ENCODE data around the gene FFAR4. TPM values are rescaled to one million over a fixed set of nuclear protein-coding genes. Genes with fewer than 3 reads are reported as not detected.

FFAR4 gene
- total and polyA plus RNA-seq, 2 donors (not counting 1 experiment from before 2014, with no cell fraction given), result not detected

DNA sequence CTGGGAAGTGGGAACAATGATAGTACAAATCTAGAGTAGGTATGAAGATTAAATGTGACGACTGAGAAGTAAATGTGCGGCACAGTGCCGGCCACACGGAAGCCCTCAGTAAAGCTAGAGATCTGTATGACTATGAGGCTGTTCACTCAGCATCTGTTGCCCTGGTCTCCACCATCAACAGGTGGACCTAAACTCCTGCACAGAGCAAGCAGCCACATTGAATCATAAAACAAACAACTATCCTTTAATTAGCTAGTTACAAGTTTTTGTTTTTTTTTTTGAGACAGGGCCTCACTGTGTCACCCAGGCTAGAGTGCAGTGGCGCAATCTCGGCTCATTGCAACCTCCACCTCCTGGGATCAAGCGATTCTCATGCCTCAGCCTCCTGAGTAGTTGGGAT lies 18.0 kb downstream of the FFAR4 start:
- peaks cover 3% of the 10 kb centered on the region for H3K27me3 ChIP-seq (ENCODE audit: control insufficient read depth, insufficient read depth, low read length)
- H2AFZ ChIP-seq (ENCODE audit: low read length), result no peak overlapping the region
- no peak overlapping the region for H3K27ac ChIP-seq (ENCODE audit: insufficient read depth, low read length)
- no peaks in the 10 kb centered on the region for H4K20me1 ChIP-seq (ENCODE audit: control insufficient read depth, extremely low read depth, insufficient read depth, low read length)
- H3K4me1 ChIP-seq (ENCODE audit: control insufficient read depth, extremely low read depth, insufficient read depth, low read length), result no peaks in the 10 kb centered on the region
- H3K4me2 ChIP-seq (ENCODE audit: extremely low read depth, insufficient read depth, low read length), result no peak overlapping the region
- H3K9me3 ChIP-seq (ENCODE audit: control insufficient read depth, insufficient read depth, low read depth, low read length), result no peaks in the 10 kb centered on the region
- no peak overlapping the region for H3K9ac ChIP-seq (ENCODE audit: insufficient read depth, low read length)
- no peak for DNase-seq (ENCODE audit: low read depth in 2 of 2)
- H3K4me3 ChIP-seq (replicated peaks in 1 of 4; ENCODE audit: control extremely low read depth in 1 of 4, insufficient read depth in 1 of 4, low read depth in 3 of 4, low read length in 4 of 4), result no peak overlapping the region
- H3K36me3 ChIP-seq (ENCODE audit: control insufficient read depth, insufficient read depth, low read length), result no peaks in the 10 kb centered on the region
- no peaks in the 10 kb centered on the region for H3K79me2 ChIP-seq (ENCODE audit: control insufficient read depth, insufficient read depth, low read length)
- TF ChIP-seq EZH2 (IDR thresholded peaks at IDR 0.05; ENCODE audit: low read length, missing control alignments), result no peak
- TF ChIP-seq, protein P1, sequence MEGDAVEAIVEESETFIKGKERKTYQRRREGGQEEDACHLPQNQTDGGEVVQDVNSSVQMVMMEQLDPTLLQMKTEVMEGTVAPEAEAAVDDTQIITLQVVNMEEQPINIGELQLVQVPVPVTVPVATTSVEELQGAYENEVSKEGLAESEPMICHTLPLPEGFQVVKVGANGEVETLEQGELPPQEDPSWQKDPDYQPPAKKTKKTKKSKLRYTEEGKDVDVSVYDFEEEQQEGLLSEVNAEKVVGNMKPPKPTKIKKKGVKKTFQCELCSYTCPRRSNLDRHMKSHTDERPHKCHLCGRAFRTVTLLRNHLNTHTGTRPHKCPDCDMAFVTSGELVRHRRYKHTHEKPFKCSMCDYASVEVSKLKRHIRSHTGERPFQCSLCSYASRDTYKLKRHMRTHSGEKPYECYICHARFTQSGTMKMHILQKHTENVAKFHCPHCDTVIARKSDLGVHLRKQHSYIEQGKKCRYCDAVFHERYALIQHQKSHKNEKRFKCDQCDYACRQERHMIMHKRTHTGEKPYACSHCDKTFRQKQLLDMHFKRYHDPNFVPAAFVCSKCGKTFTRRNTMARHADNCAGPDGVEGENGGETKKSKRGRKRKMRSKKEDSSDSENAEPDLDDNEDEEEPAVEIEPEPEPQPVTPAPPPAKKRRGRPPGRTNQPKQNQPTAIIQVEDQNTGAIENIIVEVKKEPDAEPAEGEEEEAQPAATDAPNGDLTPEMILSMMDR (conservative IDR thresholded peaks at IDR 0.05 in 1 of 2, IDR thresholded peaks at IDR 0.05 in 1 of 2; ENCODE audit: low read depth in 1 of 2, low read length in 2 of 2), result no peak

DNA sequence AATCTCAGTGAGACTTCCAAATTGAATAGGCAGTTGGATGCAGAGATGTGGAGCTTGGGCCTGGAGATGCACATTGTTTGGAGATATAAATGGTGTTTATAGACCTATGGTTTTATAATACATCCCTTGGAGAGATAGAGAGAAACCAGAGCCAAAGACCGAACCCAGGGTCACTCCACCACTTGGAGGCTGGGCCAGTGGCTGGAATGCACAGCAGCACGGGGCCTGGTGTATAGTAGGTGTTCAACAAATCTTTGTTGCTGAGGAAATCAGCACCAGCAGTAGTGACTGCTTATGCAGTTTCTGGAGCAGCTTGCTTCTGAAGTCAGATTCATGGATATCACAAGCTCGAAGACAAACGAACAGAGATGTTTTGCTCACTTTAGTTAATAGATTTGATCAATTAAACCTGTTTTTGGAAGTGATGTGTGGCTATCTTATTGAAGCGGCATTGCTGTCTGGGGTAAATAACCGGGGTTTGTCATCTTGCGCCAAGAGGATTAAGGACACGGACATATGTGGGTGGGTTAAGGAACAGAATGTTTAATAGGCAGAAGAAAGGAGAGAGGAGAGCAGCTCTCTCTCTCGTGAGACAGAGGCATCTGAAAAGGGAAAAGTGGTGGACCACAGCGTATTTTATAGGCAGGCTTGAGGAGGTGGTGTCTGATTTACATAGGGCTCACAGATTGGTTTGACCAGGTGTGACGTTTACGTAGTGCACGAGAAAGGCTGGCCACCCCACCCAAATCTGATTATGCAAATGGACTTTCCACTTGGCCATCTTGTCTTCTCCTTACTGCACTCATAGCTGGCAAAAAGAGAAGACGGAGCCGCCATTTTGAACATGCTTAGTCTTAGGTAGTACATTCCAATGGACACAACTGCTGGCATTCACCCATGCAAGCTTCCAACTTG lies 23.4 kb downstream of the FFAR4 start:
- no peaks in the 10 kb centered on the region for H3K79me2 ChIP-seq (ENCODE audit: control insufficient read depth, insufficient read depth, low read length)
- H3K27me3 ChIP-seq (ENCODE audit: control insufficient read depth, insufficient read depth, low read length), result peaks cover 3% of the 10 kb centered on the region
- TF ChIP-seq, protein P1 (conservative IDR thresholded peaks at IDR 0.05 in 1 of 2, IDR thresholded peaks at IDR 0.05 in 1 of 2; ENCODE audit: low read depth in 1 of 2, low read length in 2 of 2), result no peak
- TF ChIP-seq EZH2 (IDR thresholded peaks at IDR 0.05; ENCODE audit: low read length, missing control alignments), result no peak
- no peak overlapping the region for H3K4me3 ChIP-seq (replicated peaks in 1 of 4; ENCODE audit: control extremely low read depth in 1 of 4, insufficient read depth in 1 of 4, low read depth in 3 of 4, low read length in 4 of 4)
- H3K9ac ChIP-seq (ENCODE audit: insufficient read depth, low read length), result no peak overlapping the region
- DNase-seq (ENCODE audit: low read depth in 2 of 2), result no peak
- no peak overlapping the region for H2AFZ ChIP-seq (ENCODE audit: low read length)
- H3K36me3 ChIP-seq (ENCODE audit: control insufficient read depth, insufficient read depth, low read length), result no peaks in the 10 kb centered on the region
- H3K27ac ChIP-seq (ENCODE audit: insufficient read depth, low read length), result no peak overlapping the region
- H3K4me2 ChIP-seq (ENCODE audit: extremely low read depth, insufficient read depth, low read length), result no peak overlapping the region
- H3K9me3 ChIP-seq (ENCODE audit: control insufficient read depth, insufficient read depth, low read depth, low read length), result no peaks in the 10 kb centered on the region
- no peaks in the 10 kb centered on the region for H4K20me1 ChIP-seq (ENCODE audit: control insufficient read depth, extremely low read depth, insufficient read depth, low read length)
- H3K4me1 ChIP-seq (ENCODE audit: control insufficient read depth, extremely low read depth, insufficient read depth, low read length), result no peaks in the 10 kb centered on the region

DNA sequence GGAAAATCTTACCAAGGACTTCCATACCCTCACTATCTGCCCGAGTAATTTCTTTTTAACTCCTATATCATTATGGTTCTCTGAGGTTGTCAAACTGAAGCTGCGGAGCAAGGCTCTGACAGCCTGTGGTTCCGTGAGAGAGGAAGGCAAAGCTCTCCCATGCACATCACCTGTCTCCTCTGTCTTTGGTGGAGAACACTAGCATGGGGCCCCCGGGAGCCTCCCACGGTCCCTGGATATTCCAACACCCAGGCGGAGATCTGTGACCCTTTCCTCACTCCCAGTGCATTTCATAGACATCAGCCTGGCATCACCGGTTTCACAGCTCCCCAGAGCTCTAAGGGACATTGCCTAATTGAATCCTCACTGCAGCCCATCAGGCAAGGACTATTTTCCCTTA lies 24.2 kb downstream of the FFAR4 start:
- H2AFZ ChIP-seq (ENCODE audit: low read length), result no peak overlapping the region
- TF ChIP-seq, protein P1 (conservative IDR thresholded peaks at IDR 0.05 in 1 of 2, IDR thresholded peaks at IDR 0.05 in 1 of 2; ENCODE audit: low read depth in 1 of 2, low read length in 2 of 2), result no peak
- no peak for TF ChIP-seq EZH2 (IDR thresholded peaks at IDR 0.05; ENCODE audit: low read length, missing control alignments)
- H3K27ac ChIP-seq (ENCODE audit: insufficient read depth, low read length), result no peak overlapping the region
- H3K9ac ChIP-seq (ENCODE audit: insufficient read depth, low read length), result no peak overlapping the region
- no peak overlapping the region for H3K4me2 ChIP-seq (ENCODE audit: extremely low read depth, insufficient read depth, low read length)
- no peaks in the 10 kb centered on the region for H3K79me2 ChIP-seq (ENCODE audit: control insufficient read depth, insufficient read depth, low read length)
- peaks cover 3% of the 10 kb centered on the region for H3K27me3 ChIP-seq (ENCODE audit: control insufficient read depth, insufficient read depth, low read length)
- no peaks in the 10 kb centered on the region for H4K20me1 ChIP-seq (ENCODE audit: control insufficient read depth, extremely low read depth, insufficient read depth, low read length)
- H3K4me1 ChIP-seq (ENCODE audit: control insufficient read depth, extremely low read depth, insufficient read depth, low read length), result no peaks in the 10 kb centered on the region
- H3K36me3 ChIP-seq (ENCODE audit: control insufficient read depth, insufficient read depth, low read length), result no peaks in the 10 kb centered on the region
- H3K9me3 ChIP-seq (ENCODE audit: control insufficient read depth, insufficient read depth, low read depth, low read length), result no peaks in the 10 kb centered on the region
- H3K4me3 ChIP-seq (replicated peaks in 1 of 4; ENCODE audit: control extremely low read depth in 1 of 4, insufficient read depth in 1 of 4, low read depth in 3 of 4, low read length in 4 of 4), result no peak overlapping the region
- no peak for DNase-seq (ENCODE audit: low read depth in 2 of 2)

All from fibroblast of lung (primary cell).